Activated T-cell treated with anti-CD3 and anti-CD28 coated beads, Interleukin-2, amount 50 U/mL, for 1 hour (primary cell): Measurements from ENCODE around the gene SIL1.
"Not testable (repeated sequence)": the region's sequence is repeated elsewhere in the genome, so short reads cannot be mapped to it uniquely, and the experiment has no call there.

Source experiments
- DNase-seq: peaks from one replicate; pipeline ENCODE4 v3.0.0-alpha.2; 2020

SIL1 gene

DNA sequence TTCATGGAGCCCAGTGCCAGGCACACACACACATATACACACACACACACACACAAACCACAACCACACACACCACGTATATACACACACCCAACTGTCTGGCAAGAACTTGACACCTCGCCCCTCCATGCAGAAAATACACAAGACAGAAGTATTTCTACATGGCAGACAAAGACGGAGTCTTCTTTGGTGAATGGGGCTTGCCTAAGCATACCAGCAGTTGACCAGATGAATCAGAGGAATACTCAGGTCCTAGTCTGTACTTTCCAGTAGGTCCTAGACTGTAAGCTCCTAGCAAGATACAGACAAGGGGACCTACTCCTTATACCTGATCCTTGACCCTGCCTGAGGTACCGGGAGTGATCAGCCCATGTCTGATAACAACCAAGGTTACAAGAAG, 60.1 kb downstream of the SIL1 start:
- DNase-seq = no peak

DNA sequence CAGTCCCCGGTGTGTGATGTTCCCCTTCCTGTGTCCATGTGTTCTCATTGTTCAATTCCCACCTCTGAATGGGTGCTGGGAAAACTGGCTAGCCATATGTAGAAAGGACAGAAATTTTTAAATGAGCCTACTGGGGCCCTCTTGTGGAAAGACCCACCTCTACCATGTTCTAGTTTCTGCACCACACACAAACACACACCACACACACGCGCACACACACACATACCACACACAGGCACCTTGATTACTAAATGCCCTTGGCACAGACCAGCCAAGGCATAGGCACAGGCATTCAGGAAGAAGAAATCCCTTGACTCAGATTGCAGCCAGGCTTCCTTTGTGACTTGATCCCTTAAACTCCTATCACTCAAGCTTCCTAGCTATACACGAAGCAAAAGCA, 60.5 kb downstream of the SIL1 start:
- DNase-seq = no peak

DNA sequence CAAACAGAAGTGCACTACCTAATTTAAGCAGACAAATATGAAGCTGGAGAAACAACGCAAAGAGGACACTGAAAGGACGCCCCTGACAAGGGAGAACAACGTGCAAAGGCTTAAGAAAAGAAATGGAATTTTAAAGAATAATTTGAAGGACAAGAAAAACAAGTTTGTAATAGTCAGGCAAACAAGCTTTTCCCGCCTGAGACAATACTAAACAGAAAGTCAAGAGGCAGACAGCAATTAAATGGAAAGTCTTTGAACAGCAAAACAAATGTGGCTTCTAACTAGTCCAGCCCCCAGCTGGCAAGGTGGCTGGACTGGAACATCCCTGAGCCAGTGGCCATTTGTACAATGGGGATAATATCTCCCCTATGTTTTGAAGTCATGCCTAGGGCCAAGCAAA, 63.3 kb downstream of the SIL1 start:
- no peak for DNase-seq

DNA sequence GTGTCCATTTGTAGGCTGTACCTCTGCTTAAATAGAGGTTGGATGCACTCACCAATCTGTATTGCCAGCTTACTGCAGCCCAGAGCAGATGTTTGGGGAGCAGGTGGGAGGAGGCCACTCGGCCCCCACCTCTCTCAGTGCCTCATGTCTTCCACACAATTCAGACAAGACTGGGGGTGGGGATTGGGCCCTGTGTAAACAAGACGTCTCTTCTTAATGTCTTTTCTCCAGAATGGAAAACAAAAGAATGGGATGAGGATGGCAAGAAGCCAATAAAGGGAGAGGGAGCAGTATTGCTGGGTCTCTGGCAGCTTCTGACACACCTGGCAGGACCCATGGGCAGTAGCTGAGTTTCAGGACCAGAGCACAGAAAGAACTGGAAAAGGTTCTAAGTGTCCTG, 64.9 kb downstream of the SIL1 start:
- DNase-seq = no peak

DNA sequence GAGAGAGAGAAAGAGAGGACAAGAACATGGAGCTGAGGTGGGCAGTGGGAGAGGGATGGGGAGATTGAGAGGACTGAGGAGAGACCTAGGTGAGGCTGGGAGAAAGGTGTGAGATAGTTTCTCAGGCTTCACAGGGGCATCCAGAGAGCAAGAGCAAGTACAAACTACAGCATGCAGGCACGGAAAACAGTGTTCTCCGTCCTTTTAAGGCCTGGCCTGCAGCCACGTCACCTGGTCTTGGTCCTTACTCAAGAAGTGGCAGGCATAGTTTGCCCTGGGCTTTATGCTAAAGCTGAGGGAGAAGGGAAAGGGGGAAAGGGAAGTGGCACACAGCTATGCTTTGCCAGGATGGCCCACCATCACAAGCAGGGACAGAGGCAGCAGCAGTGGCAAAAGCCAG, 65.7 kb downstream of the SIL1 start:
- DNase-seq = no peak

DNA sequence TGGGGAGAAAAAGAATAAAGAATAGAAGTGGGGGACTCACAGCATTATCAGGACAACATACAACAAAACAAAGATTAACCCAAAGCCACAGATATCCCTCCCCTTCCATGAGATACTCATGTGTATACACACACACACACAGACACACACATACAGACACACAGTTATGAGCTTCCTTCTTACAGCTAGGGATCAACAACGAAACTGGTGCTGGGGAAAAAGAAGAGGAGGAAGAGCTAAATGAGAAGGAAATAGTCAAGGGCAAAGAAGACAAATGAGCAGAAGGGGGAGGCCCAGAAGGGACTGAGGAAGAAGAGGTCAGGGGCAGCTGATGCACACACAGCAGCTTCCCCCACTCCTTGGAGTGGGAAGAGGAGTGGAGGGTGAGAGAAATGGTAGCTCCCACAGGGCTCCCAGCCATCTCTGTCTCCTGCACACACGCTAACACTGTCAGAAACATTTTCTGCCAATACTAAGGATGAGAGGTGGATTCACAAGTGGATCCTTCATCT, 66.2 kb downstream of the SIL1 start:
- DNase-seq = no peak

DNA sequence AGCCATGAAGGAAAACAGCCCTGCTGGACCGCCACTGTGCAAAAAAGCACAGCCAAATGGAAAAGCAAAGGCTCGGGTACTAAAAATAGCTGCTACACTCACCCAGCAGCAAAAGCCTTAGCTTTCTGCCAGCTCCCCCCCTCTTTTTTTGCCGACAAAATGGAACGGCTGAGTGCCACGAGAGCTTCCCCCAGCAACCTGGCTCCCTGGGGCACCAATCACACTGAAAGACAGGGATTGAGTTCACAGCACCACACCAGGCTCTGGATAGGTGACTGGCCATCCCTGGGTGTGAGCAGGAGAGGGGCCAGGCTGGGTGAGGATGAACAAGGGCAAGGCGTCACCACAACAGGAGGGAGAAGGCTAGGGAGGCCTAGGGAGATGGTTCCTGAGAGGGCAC, 66.7 kb downstream of the SIL1 start:
- no peak for DNase-seq

DNA sequence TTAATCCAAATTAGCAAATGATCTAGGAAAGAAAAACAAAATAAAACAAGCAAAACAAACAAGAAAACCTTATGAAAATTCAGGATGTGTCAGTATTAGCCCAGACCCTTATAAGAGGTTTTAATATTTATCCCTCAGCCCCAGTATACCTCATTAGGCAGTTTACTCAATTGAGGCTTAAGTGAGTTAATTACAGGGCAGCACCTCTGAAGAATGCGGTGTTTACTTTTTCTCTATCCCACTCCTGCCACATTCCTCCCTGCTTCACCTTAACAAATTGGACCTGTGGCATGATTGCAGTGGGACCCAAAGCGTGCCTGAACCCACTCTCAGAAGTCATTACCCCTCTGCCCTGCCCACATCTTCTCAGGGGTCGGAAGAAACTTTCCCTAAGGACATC, 67.1 kb downstream of the SIL1 start:
- no peak for DNase-seq

DNA sequence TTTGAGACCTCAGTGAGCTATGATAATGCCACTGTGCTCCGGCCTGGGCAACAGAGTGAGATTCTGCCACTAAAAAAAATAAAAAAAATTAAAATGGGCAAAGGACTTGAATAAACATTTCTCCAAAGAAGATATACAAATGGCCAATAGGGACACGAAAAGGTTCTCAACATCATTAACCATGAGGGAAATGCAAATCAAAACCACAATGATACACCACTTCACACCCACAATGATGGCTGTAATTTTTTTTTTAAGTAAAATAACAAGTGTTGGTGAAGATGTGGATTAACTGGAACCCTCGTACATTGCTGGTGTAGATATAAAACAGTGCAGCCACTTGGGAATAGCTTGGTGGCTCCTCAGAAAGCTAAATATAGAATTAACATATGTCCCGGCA, 68.0 kb downstream of the SIL1 start:
- no peak for DNase-seq

DNA sequence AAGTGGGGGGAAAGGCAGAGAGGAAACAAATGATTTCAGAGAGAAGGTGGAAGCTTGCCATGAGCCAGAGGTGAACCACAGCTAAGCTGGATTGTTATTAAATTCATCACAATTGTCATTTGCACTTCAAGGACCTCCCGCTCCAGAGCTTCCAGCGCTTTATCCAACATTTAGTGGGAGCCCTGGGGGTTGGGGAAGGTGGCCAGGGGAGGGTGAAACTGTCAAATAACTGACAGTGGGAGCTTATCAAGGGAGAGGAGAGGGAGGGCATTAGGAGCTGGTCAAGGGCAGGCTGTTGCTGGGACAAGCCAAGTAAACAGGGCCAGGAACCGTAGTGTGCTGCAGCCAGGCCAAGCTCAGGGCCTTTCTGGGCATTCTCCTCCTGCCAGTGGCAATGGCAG, 71.5 kb downstream of the SIL1 start:
- no peak for DNase-seq

DNA sequence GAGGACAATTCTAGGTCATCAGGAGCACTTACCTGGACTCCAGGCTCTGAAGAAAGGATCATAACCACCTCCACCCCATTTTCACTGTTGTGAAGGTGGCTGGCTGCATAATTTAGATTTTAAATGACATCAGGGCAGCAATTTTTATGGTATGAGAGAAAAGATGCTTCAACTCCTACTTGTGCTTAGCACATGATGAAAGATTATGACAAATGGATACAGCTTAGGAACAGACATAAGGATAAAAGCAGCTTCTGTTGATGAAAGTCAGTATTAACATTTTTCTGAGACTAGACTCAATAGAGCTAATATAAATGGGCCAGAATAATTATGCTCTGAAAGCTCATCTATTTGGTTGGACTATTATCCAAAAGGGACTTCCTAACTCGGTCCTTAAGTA, 72.2 kb downstream of the SIL1 start:
- DNase-seq = no peak

DNA sequence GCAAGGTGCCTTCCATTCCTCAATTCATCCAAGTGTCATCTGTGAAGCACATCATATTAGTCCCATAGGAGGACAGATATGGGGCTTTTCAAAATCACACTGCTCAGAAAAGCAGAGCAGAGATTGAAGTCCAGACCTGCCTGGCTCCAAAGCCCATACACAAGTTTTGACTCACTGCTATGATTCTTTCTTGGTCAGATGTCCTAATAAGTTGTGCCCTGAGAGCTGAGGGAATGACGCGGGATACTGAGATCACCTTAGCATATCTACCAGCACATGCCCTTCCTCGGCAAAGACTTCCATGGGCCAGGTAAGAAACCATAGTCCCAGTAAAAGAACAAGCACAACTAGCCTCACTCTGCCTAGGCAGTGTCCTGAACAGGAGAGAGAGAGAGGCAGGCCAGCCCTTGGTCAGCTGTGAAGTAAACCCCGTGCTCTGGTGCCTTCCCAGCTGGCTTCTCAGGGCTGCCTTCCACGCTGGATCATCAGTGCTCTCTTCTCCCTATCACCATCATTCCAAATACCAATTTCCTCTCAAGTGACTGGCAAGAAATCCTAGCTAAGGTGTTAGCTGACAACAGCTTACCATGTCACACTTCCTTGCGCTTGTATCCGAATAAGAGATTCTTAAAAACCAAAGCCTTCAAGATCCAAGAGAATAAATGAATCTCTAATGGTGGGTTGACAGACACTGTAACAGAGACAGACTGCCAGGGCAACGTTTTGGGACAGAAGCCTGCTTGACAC, 73.2 kb downstream of the SIL1 start:
- no peak for DNase-seq

DNA sequence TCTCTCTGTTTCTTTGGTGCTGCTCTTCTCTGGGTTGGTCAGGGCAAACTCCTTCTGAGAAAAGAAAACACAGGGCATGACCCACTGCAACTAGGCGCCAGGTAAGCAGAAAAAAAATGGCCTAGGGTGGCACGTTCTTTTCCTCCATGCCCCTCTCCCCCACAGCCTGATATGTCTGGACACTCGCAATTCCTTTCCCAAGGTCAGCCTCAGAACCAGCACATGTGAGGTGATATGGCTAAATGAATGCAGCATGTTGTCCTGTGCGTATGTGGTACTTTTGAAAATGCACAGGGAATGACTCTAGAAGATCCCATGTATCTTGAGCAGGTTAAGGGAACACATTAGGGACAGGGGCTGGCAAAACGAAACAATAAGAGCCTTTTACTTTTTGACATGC, 77.0 kb downstream of the SIL1 start:
- no peak for DNase-seq

DNA sequence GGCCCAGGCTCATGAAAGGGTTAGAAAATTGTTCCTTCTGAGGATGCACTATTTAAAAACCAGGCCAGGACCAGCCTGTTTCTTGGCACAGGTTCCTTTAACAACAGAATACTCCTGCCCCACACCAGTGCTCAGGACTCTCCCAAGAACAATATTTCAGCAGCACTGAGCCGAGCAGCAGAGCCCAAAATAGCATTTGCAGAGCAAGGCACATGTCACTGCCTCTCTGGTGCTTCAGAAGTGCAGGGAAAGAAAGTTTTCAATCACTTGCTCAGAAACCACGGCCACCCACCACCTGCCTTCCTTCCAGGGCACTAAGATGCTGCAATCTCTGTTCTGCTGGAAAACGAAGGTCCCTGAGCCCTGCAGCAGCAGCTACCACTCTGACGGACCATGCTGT, 77.6 kb downstream of the SIL1 start:
- DNase-seq = no peak

DNA sequence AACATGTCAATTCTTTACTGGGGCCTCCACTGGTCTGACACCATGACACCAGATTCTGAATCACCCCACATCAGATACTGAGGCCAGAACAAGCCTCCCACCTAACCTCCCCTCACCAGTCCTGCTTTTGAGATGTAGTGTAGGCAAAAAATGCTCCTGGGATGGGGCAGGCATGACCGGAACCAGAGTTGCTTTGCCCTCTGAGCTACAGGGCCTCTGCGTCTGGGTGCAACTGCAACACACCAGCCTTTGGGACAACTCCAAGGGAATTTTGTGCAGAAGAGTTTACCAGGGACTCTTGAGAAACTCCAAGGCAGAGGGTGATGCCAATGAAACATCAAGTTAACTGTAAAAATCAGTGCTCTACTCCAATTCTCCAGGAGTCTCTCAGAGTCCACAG, 79.4 kb downstream of the SIL1 start:
- no peak for DNase-seq

DNA sequence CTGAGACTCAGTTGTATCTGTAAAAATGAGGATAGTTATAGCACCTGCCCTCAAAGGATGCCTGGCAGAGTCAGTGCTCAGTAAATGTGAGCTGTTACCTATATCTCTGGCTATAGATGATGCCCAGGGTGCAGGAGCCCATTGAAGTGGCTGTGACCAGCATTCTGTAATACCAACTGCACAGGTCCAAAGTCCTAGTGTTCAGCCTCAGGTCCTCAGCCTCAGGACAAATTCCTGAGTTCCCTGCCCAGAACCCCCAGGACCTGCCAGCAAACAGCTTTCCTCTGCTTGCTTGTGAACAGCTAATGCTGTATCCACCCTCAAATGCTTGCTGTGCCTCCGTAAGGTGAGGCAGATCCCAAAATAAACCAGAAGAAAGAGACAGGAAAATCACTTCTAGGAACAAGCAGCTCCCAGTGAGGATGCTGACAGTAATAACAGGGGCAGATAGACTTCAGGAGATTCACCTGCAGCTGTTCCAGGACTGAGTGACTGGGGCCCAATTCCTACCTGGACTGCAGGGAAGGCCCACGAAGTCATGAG, 80.8 kb downstream of the SIL1 start:
- no peak for DNase-seq

DNA sequence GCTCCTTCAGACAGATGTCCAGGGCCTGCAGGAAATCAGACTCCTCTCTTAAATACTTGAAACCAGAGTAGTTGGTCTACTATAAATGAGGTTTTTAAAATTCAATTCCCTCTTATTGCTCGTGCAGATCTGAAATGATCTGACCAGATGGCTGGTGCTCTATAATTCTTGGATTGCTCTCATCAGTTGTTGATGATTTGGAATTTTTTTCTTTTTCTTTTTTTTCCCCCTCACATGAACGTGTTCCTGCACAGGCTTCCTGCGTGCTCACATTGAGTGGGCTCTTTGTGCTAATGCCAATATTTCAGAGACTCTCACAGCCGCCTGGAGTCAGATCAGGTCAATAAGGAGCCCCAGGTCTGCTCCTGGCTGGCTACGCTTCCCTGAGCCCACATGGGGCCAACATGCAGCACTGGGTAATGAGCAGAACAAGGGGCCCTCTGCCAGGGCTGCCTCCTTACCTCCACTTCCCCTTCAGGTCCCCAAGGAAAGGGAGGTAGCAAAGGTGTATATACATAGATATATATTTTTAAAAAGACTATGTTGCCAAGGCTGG, 82.0 kb downstream of the SIL1 start:
- no peak for DNase-seq

DNA sequence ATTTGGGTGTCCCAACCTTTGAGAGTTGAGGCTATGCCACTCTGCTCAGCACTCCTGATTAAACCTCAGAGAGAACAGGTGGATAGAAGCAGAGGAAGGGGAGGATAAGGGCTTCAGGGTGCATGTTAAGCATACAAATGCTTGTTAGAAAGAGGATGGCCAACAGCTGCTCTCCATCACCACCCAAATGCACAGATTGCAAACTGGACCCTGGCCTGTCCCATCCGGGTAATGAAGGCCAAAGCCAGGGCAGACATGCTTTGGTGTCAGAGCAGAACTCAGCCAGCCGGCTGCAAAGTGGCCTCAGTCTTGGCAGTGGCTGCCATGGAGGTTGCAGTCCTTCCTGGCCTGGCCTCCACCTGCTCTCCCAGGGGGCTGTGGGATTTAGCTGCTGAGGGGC, 84.3 kb downstream of the SIL1 start:
- DNase-seq = no peak

DNA sequence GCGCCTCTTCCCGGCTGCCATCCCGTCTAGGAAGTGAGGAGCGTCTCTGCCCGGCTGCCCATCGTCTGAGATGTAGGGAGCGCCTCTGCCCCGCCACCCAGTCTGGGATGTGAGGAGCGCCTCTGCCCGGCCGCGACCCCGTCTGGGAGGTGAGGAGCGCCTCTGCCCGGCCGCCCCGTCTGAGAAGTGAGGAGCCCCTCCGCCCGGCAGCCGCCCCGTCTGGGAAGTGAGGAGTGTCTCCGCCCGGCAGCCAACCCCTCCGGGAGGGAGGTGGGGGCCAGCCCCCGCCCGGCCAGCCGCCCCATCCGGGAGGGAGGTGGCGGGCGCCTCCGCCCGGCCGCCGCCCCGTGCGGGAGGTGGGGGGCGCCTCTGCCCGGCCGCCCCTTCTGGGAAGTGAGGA, 85.8 kb downstream of the SIL1 start:
- not testable (repeated sequence) for DNase-seq

DNA sequence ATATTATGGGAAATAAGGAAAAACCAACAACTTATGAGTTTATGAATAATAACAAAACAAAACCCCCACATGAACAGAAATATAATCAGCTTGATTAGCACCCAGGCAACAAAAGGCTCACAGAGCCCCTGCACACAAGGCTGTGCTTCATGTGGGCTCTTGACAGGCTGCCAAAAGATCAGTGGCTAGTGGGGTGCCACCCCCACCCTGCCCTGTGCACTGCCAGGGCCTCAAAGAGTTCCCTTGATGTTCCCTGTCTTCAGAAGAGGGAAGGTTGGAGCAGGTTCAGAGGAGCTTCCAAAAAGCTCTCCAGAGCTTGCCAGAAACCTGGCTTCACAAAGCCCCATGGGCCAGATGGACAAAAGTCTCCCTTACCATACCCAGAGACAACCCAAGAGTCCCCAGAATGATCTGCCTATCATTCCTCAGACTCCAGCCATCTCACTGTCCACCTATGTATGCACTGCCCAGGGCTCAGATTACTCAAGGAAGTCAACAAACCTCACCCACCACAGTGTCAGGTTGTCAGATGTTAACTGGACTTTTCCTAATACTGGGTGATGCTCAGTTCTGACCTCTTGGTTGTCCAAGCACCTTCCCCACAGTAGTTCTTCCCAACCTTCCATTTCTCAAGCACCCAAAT, 87.5 kb downstream of the SIL1 start:
- no peak for DNase-seq

DNA sequence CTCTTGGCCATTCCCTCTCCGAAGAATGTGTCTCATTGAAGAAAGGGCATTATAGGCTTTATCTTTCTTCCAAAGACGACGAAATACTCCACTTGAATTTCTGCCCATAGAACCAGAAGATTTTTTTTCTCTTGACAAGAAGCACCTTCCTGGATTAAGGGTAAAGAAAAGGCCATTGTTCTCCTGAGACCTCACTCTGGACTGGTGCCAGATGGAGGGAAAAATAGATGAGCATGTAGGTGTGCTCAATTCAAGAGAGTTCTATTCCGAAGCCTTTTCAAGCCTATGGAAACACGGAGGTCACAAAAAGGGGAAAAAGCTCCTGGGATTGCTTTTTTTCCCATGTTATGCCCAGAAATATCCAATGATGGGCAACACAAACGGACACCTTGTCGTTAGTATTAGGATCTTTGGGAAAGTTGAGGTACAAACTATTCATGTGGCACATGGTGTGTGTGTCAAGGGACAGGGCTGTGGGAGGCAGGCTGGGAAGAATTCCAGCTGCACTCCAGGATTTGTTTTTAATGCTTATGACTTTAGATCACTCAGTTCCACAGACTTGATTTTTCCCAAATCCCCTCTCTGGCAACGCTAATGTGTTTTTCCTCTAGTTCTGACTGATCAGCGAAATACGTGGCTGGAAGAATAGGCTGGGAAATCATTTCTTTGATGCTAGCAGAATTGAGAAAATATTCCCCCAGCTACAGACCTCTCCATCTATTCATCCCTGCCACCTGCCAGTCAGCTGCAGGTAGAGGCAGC, 89.9 kb downstream of the SIL1 start:
- DNase-seq = no peak

DNA sequence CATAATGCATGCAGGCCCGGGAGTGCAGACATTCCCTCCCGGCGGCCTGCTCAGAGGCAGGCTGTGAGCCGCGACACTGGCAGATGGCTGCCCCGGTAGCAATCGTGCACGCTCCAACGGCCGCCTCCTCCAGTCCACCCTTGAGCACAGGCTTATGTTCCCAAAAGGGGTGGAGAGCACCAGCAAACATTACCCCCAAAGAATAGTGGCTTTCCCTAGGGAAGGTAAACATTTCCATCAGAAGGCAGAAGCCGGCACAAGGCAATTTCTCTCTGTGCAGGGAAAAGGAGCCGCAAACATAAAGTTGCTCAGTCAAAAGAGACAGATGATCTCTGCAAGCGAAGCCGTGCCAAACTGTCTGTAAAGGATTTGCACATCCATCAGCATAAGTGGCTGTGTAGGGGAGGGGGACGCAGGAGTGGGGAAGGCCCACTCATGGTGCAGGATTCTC, 92.5 kb downstream of the SIL1 start:
- DNase-seq = no peak

DNA sequence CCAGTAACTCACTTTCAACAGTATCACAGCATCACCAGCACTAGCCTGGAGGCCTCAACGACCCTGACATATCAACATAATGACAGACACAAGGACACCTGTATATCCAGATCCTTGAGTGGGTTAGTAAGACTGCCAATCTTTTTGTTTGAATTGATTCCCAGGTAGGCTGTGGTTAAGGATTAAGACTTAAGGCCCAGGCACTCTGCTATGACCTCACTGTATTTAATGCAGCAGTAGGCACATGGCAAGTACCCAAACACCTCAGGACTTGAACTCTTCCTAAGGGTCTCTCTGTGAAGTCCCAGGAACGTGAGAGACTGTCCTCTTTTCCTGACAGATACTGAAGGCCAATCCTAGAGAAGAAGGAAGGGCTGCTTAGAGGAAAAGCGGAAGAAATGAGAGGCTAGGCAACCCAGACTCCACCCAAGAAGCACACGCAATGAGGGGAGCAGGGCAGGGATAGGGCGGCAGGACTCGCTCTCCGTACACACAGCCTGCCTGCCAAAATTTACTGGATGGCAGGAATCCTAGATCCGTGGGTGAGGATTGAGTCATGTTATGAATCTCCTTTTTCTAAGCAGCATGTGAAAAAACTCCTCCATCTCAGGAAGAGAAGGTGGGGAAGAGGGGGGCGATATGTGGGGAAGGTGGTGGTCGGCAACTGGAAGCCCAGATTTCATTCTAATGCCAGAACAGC, 93.4 kb downstream of the SIL1 start:
- no peak for DNase-seq
